ENCODE results near the gene ARSI. TPM values are rescaled to one million over a fixed set of nuclear protein-coding genes. Genes with fewer than 3 reads are reported as not detected.

The ARSI gene
- total RNA-seq, 1 experiment from 2014 or later, result 6.3 TPM

GRCh38 chr5:150349681-150350275, 47.1 kb upstream of the ARSI start:
- no peak for TF ChIP-seq EZH2 (IDR thresholded peaks at IDR 0.05; ENCODE audit: low read length, unreplicated experiment)
- TF ChIP-seq EZH2phosphoT487 (IDR thresholded peaks at IDR 0.05; ENCODE audit: borderline replicate concordance, low read length), result no peak
- no peak for TF ChIP-seq CTCF (conservative IDR thresholded peaks at IDR 0.05; ENCODE audit: low read depth, low read length)
- Histone ChIP-seq H4K20me1 (ENCODE audit: low read length) (no peaks in the 10 kb centered on the region), H3F3A (ENCODE audit: low read length, unreplicated experiment) (no peaks in the 10 kb centered on the region), H3K27ac (ENCODE audit: low read length) (no peak overlapping the region), H3K79me2 (ENCODE audit: low read length) (no peaks in the 10 kb centered on the region), H3K9me2 (replicated peaks; ENCODE audit: low read length) (no peaks in the 10 kb centered on the region), H3K36me3 (ENCODE audit: low read depth, low read length) (no peaks in the 10 kb centered on the region), H3K4me1 (ENCODE audit: insufficient read depth, low read length) (peaks cover 5% of the 10 kb centered on the region), H3K9me3 (ENCODE audit: low read length) (no peaks in the 10 kb centered on the region), H3K4me2 (ENCODE audit: low read length) (no peak overlapping the region), H2AFZ (ENCODE audit: low read length) (no peak overlapping the region), H3K4me3 (ENCODE audit: low read length) (no peak overlapping the region), H3K9ac (ENCODE audit: low read length) (no peak overlapping the region), H3K27me3 (ENCODE audit: low read length) (no peaks in the 10 kb centered on the region)
- POLR2A ChIA-PET (ENCODE audit: unreplicated experiment), result no interaction called here
- no TSS peak for BruUV-seq (replicated peaks)
- ATAC-seq (no peak), DNase-seq (no peak)
- CTCF ChIA-PET, result interaction anchor here (1.0 kb wide), 1 partner anchor 13 kb away, joined by 3 read pairs; no protein-coding TSS in a partner anchor
- intact Hi-C loops (cut with micrococcal nuclease), result loop anchor here (1.0 kb wide), 4 partner anchors 77 to 219 kb away; no protein-coding TSS in a partner anchor

- Histone ChIP-seq H3K4me3 (ENCODE audit: low read length) (no peak overlapping the region), H3K4me2 (ENCODE audit: low read length) (no peak overlapping the region), H3K4me1 (ENCODE audit: insufficient read depth, low read length) (peaks cover 5% of the 10 kb centered on the region), H3K79me2 (ENCODE audit: low read length) (no peaks in the 10 kb centered on the region), H2AFZ (ENCODE audit: low read length) (no peak overlapping the region), H3F3A (ENCODE audit: low read length, unreplicated experiment) (no peaks in the 10 kb centered on the region), H3K36me3 (ENCODE audit: low read depth, low read length) (no peaks in the 10 kb centered on the region), H3K9ac (ENCODE audit: low read length) (no peak overlapping the region), H3K27ac (ENCODE audit: low read length) (no peak overlapping the region), H3K9me3 (ENCODE audit: low read length) (no peaks in the 10 kb centered on the region), H4K20me1 (ENCODE audit: low read length) (no peaks in the 10 kb centered on the region), H3K27me3 (ENCODE audit: low read length) (no peaks in the 10 kb centered on the region), H3K9me2 (replicated peaks; ENCODE audit: low read length) (no peaks in the 10 kb centered on the region)
- no peak for TF ChIP-seq EZH2 (IDR thresholded peaks at IDR 0.05; ENCODE audit: low read length, unreplicated experiment)
- no peak for TF ChIP-seq CTCF (conservative IDR thresholded peaks at IDR 0.05; ENCODE audit: low read depth, low read length)
- TF ChIP-seq EZH2phosphoT487 (IDR thresholded peaks at IDR 0.05; ENCODE audit: borderline replicate concordance, low read length), result no peak
- DNase-seq, result no peak
- no TSS peak for BruUV-seq (replicated peaks)
- ChIA-PET CTCF (no interaction called here), POLR2A (ENCODE audit: unreplicated experiment) (no interaction called here)
- ATAC-seq, result no peak
- intact Hi-C loops (cut with micrococcal nuclease), result no loop called here
Observed at GRCh38 chr5:150347451-150347850, 44.7 kb upstream of the ARSI start.

GRCh38 chr5:150347003-150347402, 44.3 kb upstream of the ARSI start:
- H4K20me1 ChIP-seq (ENCODE audit: low read length), result no peaks in the 10 kb centered on the region
- H3K27me3 ChIP-seq (ENCODE audit: low read length), result no peaks in the 10 kb centered on the region
- CTCF ChIA-PET, result no interaction called here
- no peak overlapping the region for H3K4me2 ChIP-seq (ENCODE audit: low read length)
- no peaks in the 10 kb centered on the region for H3K9me2 ChIP-seq (replicated peaks; ENCODE audit: low read length)
- TF ChIP-seq EZH2 (IDR thresholded peaks at IDR 0.05; ENCODE audit: low read length, unreplicated experiment) (no peak), EZH2phosphoT487 (IDR thresholded peaks at IDR 0.05; ENCODE audit: borderline replicate concordance, low read length) (no peak), CTCF (conservative IDR thresholded peaks at IDR 0.05; ENCODE audit: low read depth, low read length) (no peak)
- no peaks in the 10 kb centered on the region for H3K9me3 ChIP-seq (ENCODE audit: low read length)
- no peak overlapping the region for H3K27ac ChIP-seq (ENCODE audit: low read length)
- peaks cover 5% of the 10 kb centered on the region for H3K4me1 ChIP-seq (ENCODE audit: insufficient read depth, low read length)
- no peaks in the 10 kb centered on the region for H3K36me3 ChIP-seq (ENCODE audit: low read depth, low read length)
- H3K4me3 ChIP-seq (ENCODE audit: low read length), result no peak overlapping the region
- POLR2A ChIA-PET (ENCODE audit: unreplicated experiment), result no interaction called here
- no peak overlapping the region for H2AFZ ChIP-seq (ENCODE audit: low read length)
- ATAC-seq (no peak), DNase-seq (no peak)
- intact Hi-C loops (cut with micrococcal nuclease), result no loop called here
- H3K79me2 ChIP-seq (ENCODE audit: low read length), result no peaks in the 10 kb centered on the region
- no TSS peak for BruUV-seq (replicated peaks)
- no peaks in the 10 kb centered on the region for H3F3A ChIP-seq (ENCODE audit: low read length, unreplicated experiment)
- H3K9ac ChIP-seq (ENCODE audit: low read length), result no peak overlapping the region

Data from PC-3 (cell line).